Cardiac fibroblast (primary cell): ENCODE results near the gene HNMT.
"Not testable (repeated sequence)": the region's sequence is repeated elsewhere in the genome, so short reads cannot be mapped to it uniquely, and the experiment has no call there.

Source experiments
- DNase-seq, 2 donors: peaks; one replicate each; pipeline versions ENCODE4 v3.0.0 to v3.0.0-alpha.2; 2010; ENCODE audit warnings: low read depth in 2 of 2
- H3K4me3 ChIP-seq, 2 donors: replicated peaks in 1 of 2; 1 replicate in 1 of 2; 2 replicates in 1 of 2; pipeline ENCODE4 v1.5.1; 2011; ENCODE audit warnings: low read depth in 2 of 2, low read length in 2 of 2, mild to moderate bottlenecking in 2 of 2, moderate library complexity in 1 of 2
- CTCF ChIP-seq: IDR thresholded peaks from one replicate; pipeline ENCODE4 v1.5.1; 2011; ENCODE audit warnings: low read depth, mild to moderate bottlenecking, low read length, inconsistent platforms

HNMT gene

GRCh38 chr2:138035608-138036217, 71.4 kb downstream of the HNMT start:
- TF ChIP-seq CTCF, result no peak
- no peak overlapping the region for H3K4me3 ChIP-seq
- peak; percentile 56 to 75 for DNase-seq

- no peak for TF ChIP-seq CTCF
- peak in 1 of 2 donors; percentile 25 for DNase-seq
- H3K4me3 ChIP-seq, result no peak overlapping the region
Measured at GRCh38 chr2:138036522-138036921, 72.2 kb downstream of the HNMT start.

- no peak for DNase-seq
- no peak for TF ChIP-seq CTCF
- H3K4me3 ChIP-seq, result no peak overlapping the region
Measured at GRCh38 chr2:138037090-138037489, 72.8 kb downstream of the HNMT start.

- no peak for DNase-seq
- TF ChIP-seq CTCF, result no peak
Measured at GRCh38 chr2:138040616-138041015, 76.3 kb downstream of the HNMT start.

GRCh38 chr2:138042311-138042710, 78.0 kb downstream of the HNMT start:
- TF ChIP-seq CTCF, result no peak
- H3K4me3 ChIP-seq, result no peak overlapping the region
- no peak for DNase-seq

More at GRCh38 chr2:138040616-138041015, 76.3 kb downstream of the HNMT start:
- H3K4me3 ChIP-seq, result no peak overlapping the region

GRCh38 chr2:138043588-138043987, 79.3 kb downstream of the HNMT start:
- not testable (repeated sequence) for H3K4me3 ChIP-seq

GRCh38 chr2:138058427-138058826, 94.2 kb downstream of the HNMT start:
- H3K4me3 ChIP-seq, result no peak overlapping the region
- no peak for DNase-seq
- TF ChIP-seq CTCF, result no peak

More at GRCh38 chr2:138043588-138043987, 79.3 kb downstream of the HNMT start:
- DNase-seq, result not testable (repeated sequence)
